PC-9 (cell line): ENCODE results near the gene BCKDHA.

Source experiments
- CTCF ChIP-seq: fragments of 200-600 bp; sonication (generic); conservative IDR thresholded peaks from 2 replicates; pipeline ENCODE4 v1.6.1; 2017; ENCODE audit warnings: mixed run types, antibody characterized with exemption, mild to moderate bottlenecking, moderate library complexity
- EZH2 ChIP-seq: fragments of 200-600 bp; sonication (generic); IDR thresholded peaks from 2 replicates; pipeline ENCODE4 v1.8.0; 2017; ENCODE audit warnings: antibody characterized with exemption, low read depth

- TF ChIP-seq CTCF (no peak), EZH2 (no peak)
Measured at GRCh38 chr19:41355035-41355434, 42.6 kb upstream of the BCKDHA start.
